Calu3 (cell line): Measurements from ENCODE around the gene RAF1. TPM values are rescaled to one million over a fixed set of nuclear protein-coding genes. Genes with fewer than 3 reads are reported as not detected.
A peak's percentile ranks its signal among the peaks of the same experiment; 100 is the strongest.

Experiments used
- BruUV-seq: library from RNA; stranded (reverse); fragments of 400-500 nt; replicated peaks from 2 replicates; lab custom pipeline; 2021; lab: Mats Ljungman, UMichigan
- CTCF ChIA-PET: fragments of 300-600 bp; sonication (Branson Sonifier 250); formaldehyde crosslinking; loops from one replicate; lab custom pipeline; 2022; ENCODE audit warnings: antibody characterized with exemption; lab: Charles Lee
- DNase-seq: peaks from one replicate; pipeline ENCODE4 v3.0.0; 2022
- H3K27ac Mint-ChIP-seq: one replicate; pipeline ENCODE4 v1.8.0; 2022; ENCODE audit warnings: mixed read lengths; ENCODE audit not compliant: unreplicated experiment
- H3K27me3 Mint-ChIP-seq: one replicate; pipeline ENCODE4 v1.8.0; 2022; ENCODE audit warnings: mixed read lengths; ENCODE audit not compliant: unreplicated experiment
- H3K36me3 Mint-ChIP-seq: one replicate; pipeline ENCODE4 v1.8.0; 2022; ENCODE audit warnings: mild to moderate bottlenecking, moderate library complexity, mixed read lengths; ENCODE audit not compliant: insufficient read depth, unreplicated experiment
- H3K4me1 Mint-ChIP-seq: one replicate; pipeline ENCODE4 v1.8.0; 2022; ENCODE audit warnings: mild to moderate bottlenecking, low read depth, mixed read lengths; ENCODE audit not compliant: unreplicated experiment
- H3K4me3 Mint-ChIP-seq: one replicate; pipeline ENCODE4 v1.8.0; 2022; ENCODE audit warnings: mild to moderate bottlenecking, low read depth, moderate library complexity, mixed read lengths; ENCODE audit not compliant: unreplicated experiment
- H3K9me3 Mint-ChIP-seq: one replicate; pipeline ENCODE4 v1.8.0; 2022; ENCODE audit warnings: low read depth, mixed read lengths; ENCODE audit not compliant: unreplicated experiment
- intact Hi-C: fragments of 100-400 bp; cut with micrococcal nuclease; formaldehyde crosslinking; loops from one replicate; pipeline ENCODE4 v1.10.0; 2022; ENCODE audit not compliant: unreplicated experiment
- total RNA-seq: library from RNA; stranded (reverse); gene quantifications from 2 replicates; pipeline ENCODE4 v1.2.3, GENCODE V29; 2022
- TF ChIP-seq, protein P1 (sequence below): fragments of 200-600 bp; IDR thresholded peaks from one replicate; pipeline ENCODE4 v1.8.0; 2022; ENCODE audit warnings: antibody characterized with exemption; ENCODE audit not compliant: unreplicated experiment

RAF1 gene
- total RNA-seq, 1 experiment from 2014 or later: 69.3 TPM

DNA sequence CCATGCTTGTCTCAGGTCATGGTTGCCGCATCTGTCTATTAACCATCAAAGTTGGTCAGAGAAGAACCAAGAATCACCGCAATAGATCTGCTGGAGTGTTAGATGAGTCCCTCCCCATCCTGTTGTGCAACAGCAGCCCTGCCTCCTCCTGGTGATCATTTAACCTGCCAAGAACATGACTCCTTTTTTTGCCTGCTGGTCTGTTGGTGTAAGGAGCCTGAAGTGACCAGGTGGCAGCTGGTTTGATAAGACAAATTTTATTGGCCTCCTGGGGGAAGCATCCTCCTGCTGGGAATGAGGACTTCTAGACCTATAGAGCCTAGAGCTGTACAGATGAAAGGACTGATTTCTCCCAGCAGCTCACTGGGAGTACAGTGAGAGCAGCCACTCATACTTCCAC lies 43.5 kb upstream of the RAF1 start:
- Mint-ChIP-seq H3K27me3 (peaks cover 44% of the 10 kb centered on the region), H3K4me1 (peaks cover 11% of the 10 kb centered on the region), H3K36me3 (no peaks in the 10 kb centered on the region), H3K27ac (no peak overlapping the region), H3K4me3 (no peak overlapping the region), H3K9me3 (peaks cover 2% of the 10 kb centered on the region)
- TF ChIP-seq, protein P1, sequence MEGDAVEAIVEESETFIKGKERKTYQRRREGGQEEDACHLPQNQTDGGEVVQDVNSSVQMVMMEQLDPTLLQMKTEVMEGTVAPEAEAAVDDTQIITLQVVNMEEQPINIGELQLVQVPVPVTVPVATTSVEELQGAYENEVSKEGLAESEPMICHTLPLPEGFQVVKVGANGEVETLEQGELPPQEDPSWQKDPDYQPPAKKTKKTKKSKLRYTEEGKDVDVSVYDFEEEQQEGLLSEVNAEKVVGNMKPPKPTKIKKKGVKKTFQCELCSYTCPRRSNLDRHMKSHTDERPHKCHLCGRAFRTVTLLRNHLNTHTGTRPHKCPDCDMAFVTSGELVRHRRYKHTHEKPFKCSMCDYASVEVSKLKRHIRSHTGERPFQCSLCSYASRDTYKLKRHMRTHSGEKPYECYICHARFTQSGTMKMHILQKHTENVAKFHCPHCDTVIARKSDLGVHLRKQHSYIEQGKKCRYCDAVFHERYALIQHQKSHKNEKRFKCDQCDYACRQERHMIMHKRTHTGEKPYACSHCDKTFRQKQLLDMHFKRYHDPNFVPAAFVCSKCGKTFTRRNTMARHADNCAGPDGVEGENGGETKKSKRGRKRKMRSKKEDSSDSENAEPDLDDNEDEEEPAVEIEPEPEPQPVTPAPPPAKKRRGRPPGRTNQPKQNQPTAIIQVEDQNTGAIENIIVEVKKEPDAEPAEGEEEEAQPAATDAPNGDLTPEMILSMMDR: no peak
- intact Hi-C loops: loop anchor here (5.0 kb wide), 1 partner anchor 185 kb away; no protein-coding TSS in a partner anchor
- no peak for DNase-seq
- BruUV-seq: no TSS peak
- CTCF ChIA-PET: interaction anchor here (0.7 kb wide), 2 partner anchors 9 to 26 kb away, joined by 3 read pairs; no protein-coding TSS in a partner anchor

GRCh38 chr3:12706504-12707253 lies 42.8 kb upstream of the RAF1 start:
- Mint-ChIP-seq H3K4me1 (peaks cover 11% of the 10 kb centered on the region), H3K9me3 (peaks cover 2% of the 10 kb centered on the region), H3K27ac (no peak overlapping the region), H3K4me3 (no peak overlapping the region), H3K36me3 (no peaks in the 10 kb centered on the region), H3K27me3 (peaks cover 44% of the 10 kb centered on the region)
- BruUV-seq: no TSS peak
- TF ChIP-seq, protein P1: peak; percentile 46
- peak; percentile 67 for DNase-seq
- intact Hi-C loops: loop anchor here (5.0 kb wide), 1 partner anchor 186 kb away; no protein-coding TSS in a partner anchor
- CTCF ChIA-PET: interaction anchor here (0.6 to 1.3 kb wide), 3 partner anchors 25 to 103 kb away, joined by 3 to 4 read pairs (median 3); no protein-coding TSS in a partner anchor

- H3K27me3 Mint-ChIP-seq: peaks cover 44% of the 10 kb centered on the region
- H3K27ac Mint-ChIP-seq: no peak overlapping the region
- H3K4me1 Mint-ChIP-seq: peaks cover 14% of the 10 kb centered on the region
- peaks cover 2% of the 10 kb centered on the region for H3K9me3 Mint-ChIP-seq
- DNase-seq: no peak
- CTCF ChIA-PET: interaction anchor here (0.5 to 1.3 kb wide), 2 partner anchors 54 to 104 kb away, joined by 3 to 7 read pairs; no protein-coding TSS in a partner anchor
- TF ChIP-seq, protein P1: no peak
- H3K4me3 Mint-ChIP-seq: no peak overlapping the region
- intact Hi-C loops: loop anchor here (5.0 kb wide), 1 partner anchor 186 kb away; no protein-coding TSS in a partner anchor
- BruUV-seq: no TSS peak
- no peaks in the 10 kb centered on the region for H3K36me3 Mint-ChIP-seq
These were observed 42.1 kb upstream of the RAF1 start for GRCh38 chr3:12705981-12706380.

GRCh38 chr3:12705374-12705926 lies 41.5 kb upstream of the RAF1 start:
- Mint-ChIP-seq H3K27me3 (peaks cover 42% of the 10 kb centered on the region), H3K9me3 (peaks cover 2% of the 10 kb centered on the region), H3K4me1 (peaks cover 19% of the 10 kb centered on the region), H3K27ac (no peak overlapping the region), H3K4me3 (no peak overlapping the region), H3K36me3 (no peaks in the 10 kb centered on the region)
- intact Hi-C loops: loop anchor here (5.0 kb wide), 1 partner anchor 187 kb away; no protein-coding TSS in a partner anchor
- CTCF ChIA-PET: interaction anchor here (0.5 kb wide), 1 partner anchor 53 kb away, joined by 7 read pairs; no protein-coding TSS in a partner anchor
- TF ChIP-seq, protein P1: no peak
- BruUV-seq: no TSS peak
- DNase-seq: no peak
